Midbrain (tissue), 1 donor: Measurements from ENCODE around the gene UQCC5.

Experiments used
- DNase-seq: peaks from one replicate; lab custom pipeline; 2025; lab: John Stamatoyannopoulos, UW

UQCC5 gene

GRCh38 chr3:52570076-52570475 lies 33.7 kb downstream of the UQCC5 start:
- no peak for DNase-seq

- DNase-seq = no peak
Observed at GRCh38 chr3:52572221-52572620, 35.8 kb downstream of the UQCC5 start.

GRCh38 chr3:52574056-52574965 lies 37.9 kb downstream of the UQCC5 start:
- DNase-seq = no peak
